ENCODE results near the gene LMNTD2.

- TF ChIP-seq FOXM1 (IDR thresholded peaks at IDR 0.05; ENCODE audit: borderline replicate concordance) = no peak
- TF ChIP-seq SUZ12 (IDR thresholded peaks at IDR 0.05) = no peak
- no peak for TF ChIP-seq BHLHE40 (IDR thresholded peaks at IDR 0.05; ENCODE audit: borderline replicate concordance)
- no peak for TF ChIP-seq LEF1 (IDR thresholded peaks at IDR 0.05; ENCODE audit: borderline replicate concordance)
- no peak for TF ChIP-seq HDGF (IDR thresholded peaks at IDR 0.05; ENCODE audit: borderline replicate concordance)
- no peak for TF ChIP-seq FOXK2 (IDR thresholded peaks at IDR 0.05)
Measured at GRCh38 chr11:555227-555779, 5.2 kb downstream of the LMNTD2 start.
